GM12873 (cell line): ENCODE results near the gene CHP2.

Experiments
- TF ChIP-seq, protein P1 (sequence below): IDR thresholded peaks from 2 replicates; pipeline ENCODE4 v1.5.1; 2012; ENCODE audit warnings: low read depth, mild to moderate bottlenecking, moderate library complexity, low read length, control low read depth; ENCODE audit not compliant: insufficient read depth; ENCODE audit errors: missing control alignments

CHP2 gene

GRCh38 chr16:23801378-23801777 lies 46.6 kb downstream of the CHP2 start:
- TF ChIP-seq, protein P1, sequence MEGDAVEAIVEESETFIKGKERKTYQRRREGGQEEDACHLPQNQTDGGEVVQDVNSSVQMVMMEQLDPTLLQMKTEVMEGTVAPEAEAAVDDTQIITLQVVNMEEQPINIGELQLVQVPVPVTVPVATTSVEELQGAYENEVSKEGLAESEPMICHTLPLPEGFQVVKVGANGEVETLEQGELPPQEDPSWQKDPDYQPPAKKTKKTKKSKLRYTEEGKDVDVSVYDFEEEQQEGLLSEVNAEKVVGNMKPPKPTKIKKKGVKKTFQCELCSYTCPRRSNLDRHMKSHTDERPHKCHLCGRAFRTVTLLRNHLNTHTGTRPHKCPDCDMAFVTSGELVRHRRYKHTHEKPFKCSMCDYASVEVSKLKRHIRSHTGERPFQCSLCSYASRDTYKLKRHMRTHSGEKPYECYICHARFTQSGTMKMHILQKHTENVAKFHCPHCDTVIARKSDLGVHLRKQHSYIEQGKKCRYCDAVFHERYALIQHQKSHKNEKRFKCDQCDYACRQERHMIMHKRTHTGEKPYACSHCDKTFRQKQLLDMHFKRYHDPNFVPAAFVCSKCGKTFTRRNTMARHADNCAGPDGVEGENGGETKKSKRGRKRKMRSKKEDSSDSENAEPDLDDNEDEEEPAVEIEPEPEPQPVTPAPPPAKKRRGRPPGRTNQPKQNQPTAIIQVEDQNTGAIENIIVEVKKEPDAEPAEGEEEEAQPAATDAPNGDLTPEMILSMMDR = peak; percentile 81

DNA sequence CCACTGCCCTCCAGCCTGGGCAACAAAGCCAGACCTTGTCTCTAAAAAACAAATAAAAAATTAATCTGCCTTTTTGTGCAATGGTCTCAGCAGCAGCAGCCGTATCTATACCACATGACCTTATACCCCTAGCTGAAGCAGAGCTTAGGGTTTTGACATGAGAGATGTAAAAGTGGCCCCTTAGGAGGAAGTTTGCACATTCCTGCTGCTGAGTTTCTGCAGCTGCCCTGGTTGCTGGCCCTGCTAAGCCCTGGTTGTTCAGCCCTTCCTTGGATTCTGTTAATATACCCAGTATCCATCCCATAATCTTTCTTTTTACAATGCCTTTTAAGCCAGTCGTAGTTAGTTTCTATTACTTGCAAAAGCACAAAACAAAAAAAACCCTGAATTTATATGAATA lies 48.0 kb downstream of the CHP2 start:
- TF ChIP-seq, protein P1 = no peak

DNA sequence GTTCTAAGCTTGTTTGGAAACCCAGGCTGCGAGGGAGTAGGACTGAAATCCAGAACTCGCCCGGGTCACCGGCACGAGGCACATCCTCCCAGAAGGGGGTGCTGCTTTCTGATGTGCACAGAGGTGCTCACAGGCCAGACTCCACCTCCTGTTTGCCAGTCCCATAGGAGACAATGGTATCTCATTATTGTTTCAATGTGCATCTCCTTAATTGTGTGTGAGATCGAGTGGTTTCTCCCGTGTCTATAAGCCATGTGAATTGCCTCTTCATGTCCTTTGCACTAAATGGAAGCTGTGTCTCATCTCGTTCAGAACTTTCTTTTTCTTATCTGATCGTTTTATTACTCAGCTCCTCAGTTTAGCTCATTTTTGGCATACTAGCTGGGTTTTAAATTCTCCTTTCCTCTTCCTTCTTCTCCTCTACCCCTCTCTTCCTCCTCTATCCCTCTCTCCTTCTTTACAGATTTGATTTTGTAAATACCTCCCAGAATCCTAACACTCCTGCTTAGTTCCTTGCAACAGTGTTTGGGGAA lies 48.8 kb downstream of the CHP2 start:
- TF ChIP-seq, protein P1 = peak; percentile 94

DNA sequence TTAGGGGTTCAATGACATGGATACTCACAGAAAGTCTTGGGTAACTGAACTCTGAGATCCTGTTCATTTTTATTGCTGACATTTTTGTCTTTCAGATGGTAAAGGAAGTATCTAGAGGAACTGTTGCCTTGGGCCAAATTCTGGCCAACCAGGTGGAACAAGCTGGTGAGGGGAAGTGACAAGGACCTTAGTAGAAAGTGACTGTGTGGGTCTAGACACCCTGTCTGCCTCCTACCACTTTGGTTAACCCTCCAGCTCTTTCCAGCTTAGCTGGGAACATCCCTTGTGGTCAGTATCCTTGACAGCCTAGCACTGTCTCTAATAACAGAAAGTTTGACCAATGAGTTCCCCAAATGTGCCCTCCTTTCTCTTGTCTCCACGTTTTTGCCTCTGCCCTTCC lies 52.2 kb downstream of the CHP2 start:
- TF ChIP-seq, protein P1 = no peak
